HG02763 (cell line): ENCODE data around the gene C17orf100.
A peak's percentile ranks its signal among the peaks of the same experiment; 100 is the strongest.
"Not testable (repeated sequence)": the region's sequence is repeated elsewhere in the genome, so short reads cannot be mapped to it uniquely, and the experiment has no call there.

Experiments
- ATAC-seq: cut with Tn5 transposase; IDR thresholded peaks from one replicate; pipeline ENCODE4 v1.9.1; 2021; ENCODE audit warnings: mild to moderate bottlenecking, moderate library complexity; ENCODE audit not compliant: unreplicated experiment

Gene C17orf100

DNA sequence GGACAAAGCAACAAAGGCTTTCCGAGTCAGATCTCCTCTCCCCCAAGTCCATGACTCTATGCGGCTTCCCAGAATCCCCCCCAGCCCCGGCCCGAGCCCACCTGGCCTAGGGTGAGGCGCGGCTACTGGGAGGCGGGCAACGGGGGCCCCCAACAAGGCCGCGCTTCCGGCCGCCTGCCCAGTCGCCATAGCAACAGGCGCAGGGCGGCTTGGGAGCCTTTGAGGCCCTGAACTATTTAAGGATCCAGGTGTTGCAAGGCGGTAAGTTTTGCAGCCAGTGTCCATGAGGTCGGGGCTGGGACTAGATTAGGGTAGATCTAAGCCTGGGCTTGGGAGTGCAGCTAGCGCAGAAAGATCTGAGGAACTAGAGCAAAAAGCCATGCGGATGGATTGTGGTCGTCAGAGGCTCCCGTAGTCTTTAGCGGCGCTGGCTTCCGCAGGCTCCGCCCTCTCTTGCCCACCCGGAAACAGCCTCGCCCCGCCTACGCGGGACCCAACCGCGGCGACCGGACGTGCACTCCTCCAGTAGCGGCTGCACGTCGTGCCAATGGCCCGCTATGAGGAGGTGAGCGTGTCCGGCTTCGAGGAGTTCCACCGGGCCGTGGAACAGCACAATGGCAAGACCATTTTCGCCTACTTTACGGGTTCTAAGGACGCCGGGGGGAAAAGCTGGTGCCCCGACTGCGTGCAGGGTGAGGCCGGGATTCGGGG, 10.9 kb upstream of the C17orf100 start, which contains the start of the genes KIAA0753 and TXNDC17:
Gene KIAA0753 (minus strand): TSS at position 176 of the 711 bp plus-strand sequence. CDS start 5,608 bp downstream, outside the sequence.
Gene TXNDC17 (plus strand): TSS at position 525 of the 711 bp plus-strand sequence. CDS start 23 bp downstream, at position 548.
- ATAC-seq = peak; percentile 94

DNA sequence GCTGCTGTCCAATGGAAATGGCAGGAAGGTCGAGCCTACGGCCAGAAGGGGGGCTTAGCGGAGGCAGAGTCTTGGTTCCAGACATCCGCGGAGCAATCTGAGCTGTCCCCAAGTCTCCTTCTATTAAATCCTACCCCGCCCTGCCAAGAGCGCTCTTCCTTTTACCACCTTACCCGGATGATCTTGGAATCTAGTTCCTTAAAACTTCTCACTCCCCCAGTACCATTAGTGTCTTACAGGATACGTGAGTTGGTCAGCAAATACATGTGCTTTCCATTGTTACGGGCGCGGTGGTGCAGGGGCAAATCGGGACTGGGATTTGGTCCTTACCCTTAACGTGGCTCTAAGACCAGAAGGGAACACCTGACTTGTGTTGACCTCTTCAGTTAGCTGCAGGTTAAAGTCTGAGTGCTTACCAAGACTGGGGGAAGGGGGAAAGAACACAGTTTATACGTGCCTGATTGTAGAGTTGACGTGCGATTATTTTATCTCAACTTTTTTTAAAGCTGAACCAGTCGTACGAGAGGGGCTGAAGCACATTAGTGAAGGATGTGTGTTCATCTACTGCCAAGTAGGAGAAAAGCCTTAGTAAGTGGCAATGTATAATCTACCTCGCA, 10.2 kb upstream of the C17orf100 start:
- peak; percentile 13 for ATAC-seq

DNA sequence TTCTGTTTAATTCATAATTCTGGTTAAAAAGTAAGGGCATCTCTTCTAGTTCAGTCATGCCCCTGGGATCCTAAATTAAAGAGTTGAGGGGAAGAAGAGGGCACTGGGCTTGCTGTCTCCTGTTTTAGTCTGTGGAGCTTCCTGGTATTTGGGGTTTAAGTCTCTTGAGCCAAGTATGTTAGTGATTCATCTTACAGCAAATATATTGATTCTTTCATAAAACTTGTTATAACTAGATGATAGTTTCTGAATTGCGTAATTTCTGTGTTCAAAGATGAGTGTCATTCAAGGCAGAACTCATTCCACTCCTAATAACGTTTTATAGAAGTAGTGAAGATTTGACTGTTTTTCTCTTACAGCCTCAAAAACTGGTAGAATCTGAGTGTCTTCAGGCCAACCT, 9.0 kb upstream of the C17orf100 start:
- no peak for ATAC-seq

DNA sequence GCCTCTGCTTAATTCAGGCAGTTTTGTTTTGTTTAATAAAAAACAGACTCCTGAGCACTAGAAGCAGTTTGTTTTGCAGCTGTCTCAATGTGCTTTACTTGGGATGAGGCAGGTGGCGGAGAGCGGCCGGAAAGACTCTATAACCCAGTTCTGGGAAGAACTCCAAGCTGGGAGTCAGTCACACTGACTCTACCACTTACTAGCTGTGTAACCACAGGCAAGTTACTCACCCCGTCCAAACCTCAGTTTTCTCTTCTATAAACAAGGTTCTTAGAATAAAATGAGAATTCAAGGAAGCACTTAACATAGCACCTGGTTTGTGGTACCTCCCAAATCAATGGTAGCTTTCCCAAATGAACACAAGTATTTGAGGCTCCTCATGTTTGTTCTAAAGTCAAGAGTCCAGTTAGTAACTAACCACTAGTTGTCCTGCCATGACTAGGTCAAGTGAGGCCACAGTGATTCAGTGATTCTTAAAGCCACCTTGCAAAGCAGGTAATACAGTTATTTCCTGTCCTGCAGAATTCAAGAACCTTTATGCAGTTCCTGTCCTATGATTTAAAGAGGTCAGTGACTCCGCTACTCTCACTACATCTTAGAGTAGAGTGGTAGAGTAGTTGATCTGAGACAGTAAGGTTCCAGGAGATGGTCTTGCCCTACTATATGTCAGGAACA, 8.0 kb upstream of the C17orf100 start:
- ATAC-seq = no peak

DNA sequence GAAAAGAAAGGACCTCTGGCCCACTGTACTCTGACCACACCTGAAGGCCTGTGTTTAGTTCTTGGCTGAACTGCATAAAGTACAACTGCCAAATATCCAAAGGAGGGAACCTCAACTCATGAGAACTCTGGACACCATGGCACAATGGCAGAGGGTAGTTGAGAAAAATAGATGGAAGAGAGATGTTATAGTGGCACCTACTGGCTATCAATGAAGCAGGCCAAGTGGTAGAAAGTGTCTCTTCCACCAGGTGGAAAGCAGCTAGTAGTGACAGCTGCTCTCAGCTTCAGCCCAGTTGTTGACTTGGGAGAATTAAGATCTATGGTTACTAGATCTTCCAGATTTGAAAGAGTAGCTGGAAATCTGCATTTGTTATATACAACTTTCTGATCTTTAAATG, 3.4 kb upstream of the C17orf100 start:
- ATAC-seq = no peak

DNA sequence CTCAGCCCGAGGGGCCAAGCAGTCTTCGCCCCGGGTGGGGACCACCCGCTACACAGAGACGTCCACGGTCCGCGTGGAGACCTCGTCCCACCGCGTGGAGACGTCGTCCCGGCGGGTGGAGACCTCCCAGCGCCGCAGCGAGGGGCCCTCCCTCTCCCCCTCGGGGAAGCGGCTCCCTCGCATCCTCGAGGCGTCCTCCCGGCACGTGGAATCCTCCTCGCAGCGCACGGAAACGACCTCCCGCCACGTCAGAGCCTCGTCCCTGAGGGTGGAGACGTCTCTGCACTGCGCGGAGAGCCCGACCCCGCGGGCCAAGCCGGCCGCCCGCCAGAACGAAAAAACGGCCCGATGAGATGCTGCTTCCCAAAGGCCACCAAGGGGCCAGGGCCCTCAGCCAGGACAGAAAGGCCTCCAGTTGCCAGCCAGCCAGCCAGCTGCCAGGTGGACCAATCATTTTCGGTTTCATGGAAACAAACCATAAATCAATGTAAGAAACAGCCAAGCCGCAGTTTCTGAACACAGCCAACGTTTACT, 424 bp downstream of the C17orf100 start:
- peak; percentile 13 for ATAC-seq

DNA sequence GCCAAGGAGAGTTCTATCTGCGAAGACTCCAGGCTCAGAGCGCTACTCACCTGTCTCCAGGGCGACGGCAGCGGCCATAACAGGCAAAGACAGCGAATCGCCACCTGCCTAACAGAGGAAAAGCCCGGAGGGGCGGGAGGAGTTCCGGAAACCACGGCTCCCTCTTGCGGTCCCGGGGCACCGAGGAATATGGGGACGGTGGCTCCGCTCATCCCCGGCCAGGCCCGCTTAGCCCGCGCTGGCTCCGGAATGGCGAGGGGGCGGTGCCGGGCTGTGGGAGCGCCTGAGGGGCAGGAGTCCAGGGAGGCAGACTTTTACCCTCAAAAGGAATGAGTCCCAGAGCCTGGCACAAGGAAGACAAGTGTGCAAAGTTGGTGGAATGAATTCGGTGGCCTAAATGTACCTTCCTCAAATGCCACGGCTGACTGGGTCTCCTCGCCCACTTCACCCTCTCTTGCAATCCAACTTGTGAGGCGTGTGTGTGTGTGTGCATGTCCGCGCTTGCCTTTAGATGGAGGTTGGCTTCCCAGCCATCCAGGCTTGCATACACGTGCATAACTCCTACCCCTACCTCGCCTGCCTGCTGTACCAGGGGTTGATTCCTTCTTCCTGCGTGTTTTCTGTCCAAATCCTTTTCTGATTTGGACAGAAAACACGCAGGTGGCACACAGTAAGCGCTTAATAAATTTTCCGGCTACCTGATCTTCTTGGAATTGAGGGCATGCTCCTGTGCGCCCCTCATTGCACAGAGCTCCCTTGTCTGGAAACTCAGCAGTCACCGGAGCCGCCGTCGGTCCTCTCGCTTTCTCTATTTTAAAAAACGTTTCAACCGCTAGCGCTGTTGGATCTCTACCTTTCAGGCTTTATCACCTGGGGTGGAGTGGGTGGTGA, 3.5 kb downstream of the C17orf100 start:
- ATAC-seq = no peak

DNA sequence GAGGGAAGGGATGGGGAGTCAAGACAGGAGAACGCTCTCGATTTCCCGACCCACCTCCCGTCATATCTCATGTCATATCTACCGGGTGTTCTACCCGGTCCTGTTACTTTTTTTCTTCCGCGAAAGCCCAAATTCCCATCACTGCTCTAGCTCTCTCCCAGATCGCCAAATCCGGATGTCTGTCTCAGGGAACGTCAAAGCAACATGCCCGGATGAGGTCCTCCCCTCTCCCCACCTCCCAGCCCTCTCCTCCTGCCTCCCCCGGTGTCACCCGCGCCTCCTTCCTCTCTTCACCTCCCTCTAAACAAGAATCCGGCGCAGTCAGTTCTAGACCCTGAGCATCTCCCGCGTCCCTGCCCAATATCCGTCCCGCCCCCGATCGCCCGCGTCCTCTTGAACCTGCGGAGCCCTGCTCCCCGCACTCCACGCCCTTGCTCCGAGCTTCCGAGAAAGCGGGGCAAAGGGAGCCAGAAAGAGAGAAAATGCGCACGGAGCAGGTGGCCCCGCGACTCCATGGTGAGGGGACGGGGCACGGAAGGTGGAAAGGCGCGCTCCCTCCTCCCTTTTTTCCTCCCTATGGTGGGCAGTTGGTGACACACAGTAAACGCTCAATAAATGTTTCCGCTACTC, 4.3 kb downstream of the C17orf100 start:
- not testable (repeated sequence) for ATAC-seq

DNA sequence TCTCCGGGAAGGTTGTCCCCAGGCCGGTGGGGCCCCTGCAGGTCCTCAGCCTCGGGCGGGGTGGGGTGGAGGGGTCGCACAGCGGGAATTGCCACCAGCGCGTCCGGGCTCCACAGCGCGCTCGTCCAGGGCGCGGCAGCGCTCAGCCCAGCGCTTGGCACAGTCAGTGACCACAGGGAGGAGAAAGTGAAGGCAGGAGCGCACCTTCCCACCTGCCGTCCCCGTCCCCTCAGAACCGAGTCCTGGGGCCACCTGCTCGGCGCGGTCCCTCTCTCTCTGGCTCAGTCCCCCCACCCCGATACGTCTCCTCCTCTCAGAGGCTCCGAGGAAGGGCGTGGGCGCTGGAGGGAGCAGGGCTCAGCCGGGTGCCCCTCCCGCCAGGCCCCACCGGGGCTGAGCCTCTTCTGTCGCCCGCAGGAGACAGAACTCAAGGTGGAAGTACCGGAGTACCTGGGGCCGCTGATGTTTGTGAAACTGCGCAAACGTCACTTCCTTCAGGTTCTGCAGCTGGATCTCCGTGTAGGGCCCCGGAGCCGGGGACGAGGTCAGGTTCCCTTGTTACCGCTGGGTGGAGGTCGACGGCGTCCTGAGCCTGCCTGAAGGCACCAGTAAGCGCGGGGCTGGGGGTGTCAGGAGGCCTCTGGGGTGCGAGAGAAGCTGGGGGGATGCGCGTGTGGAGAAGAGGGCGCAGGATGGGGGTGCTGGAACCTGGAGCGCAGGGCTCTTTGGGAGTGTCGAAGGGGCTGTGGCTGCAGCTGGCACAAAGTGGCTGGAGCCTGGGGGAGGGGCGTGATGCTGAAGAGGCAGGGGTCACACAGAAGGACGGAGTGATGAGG, 5.5 kb downstream of the C17orf100 start:
- not testable (repeated sequence) for ATAC-seq

DNA sequence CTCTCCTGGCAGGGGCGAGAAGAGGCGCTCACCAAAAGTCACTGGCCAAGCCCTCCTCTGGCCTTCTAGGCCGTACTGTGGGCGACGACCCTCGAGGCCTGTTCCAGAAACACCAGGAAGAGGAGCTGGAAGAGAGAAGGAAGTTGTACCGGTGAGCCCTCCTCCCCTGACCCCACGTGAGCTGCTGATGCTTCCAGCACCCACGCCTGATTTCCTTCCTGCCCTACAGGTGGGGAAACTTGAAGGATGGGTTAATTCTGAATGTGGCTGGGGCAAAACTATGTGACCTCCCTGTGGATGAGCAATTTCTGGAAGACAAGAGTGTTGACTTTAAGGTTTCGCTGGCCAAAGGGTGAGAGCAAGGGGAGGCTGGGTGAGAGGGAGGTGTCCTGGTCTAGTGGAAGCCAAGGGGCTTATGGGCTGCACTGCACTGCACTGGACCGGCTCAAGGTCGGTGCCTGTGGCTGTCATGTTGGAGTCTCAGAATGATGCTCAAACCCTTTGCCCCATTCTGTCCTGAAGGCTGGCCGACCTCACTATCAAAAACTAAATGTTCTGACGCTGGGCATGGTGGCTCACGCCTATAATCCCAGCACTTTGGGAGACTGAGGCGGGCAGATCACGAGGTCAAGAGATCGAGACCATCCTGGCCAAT, 6.2 kb downstream of the C17orf100 start:
- no peak for ATAC-seq

DNA sequence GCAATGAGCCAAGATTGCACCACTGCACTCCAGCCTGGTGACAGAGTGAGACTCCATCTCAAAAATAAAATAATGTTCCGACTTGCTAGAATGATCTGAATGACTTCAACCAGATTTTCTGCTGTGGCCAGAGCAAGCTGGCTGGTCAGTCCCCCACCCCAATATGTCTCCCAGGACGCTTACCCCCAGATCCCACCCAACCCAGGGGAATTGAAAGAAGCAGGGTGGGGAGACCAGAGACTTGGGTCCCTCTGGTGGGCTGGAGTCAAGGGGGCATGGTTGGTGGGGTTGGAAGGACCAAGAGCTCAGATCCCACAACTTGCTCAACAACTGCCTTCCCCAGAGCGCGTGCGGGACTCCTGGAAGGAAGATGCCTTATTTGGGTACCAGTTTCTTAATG, 6.8 kb downstream of the C17orf100 start:
- not testable (repeated sequence) for ATAC-seq

DNA sequence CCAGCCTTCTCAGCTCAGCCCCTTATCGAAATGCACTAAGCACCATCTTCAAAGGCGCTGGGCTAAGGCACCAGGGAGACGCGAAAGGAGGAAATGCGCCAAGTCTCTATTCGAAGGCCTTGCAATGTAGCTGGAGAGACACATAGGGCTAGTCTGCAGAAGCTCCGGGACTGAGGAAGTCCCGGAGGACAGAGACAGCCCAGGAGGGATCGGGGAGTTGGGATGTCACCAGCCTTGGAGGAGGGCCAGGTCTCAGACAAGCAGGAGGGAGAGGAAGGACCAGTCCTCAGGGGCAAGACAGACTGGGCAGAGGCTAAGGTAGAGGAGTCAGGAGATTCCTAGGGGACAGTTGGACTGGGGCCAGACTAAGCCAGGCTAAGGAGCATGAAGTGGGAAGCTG, 8.5 kb downstream of the C17orf100 start:
- no peak for ATAC-seq

DNA sequence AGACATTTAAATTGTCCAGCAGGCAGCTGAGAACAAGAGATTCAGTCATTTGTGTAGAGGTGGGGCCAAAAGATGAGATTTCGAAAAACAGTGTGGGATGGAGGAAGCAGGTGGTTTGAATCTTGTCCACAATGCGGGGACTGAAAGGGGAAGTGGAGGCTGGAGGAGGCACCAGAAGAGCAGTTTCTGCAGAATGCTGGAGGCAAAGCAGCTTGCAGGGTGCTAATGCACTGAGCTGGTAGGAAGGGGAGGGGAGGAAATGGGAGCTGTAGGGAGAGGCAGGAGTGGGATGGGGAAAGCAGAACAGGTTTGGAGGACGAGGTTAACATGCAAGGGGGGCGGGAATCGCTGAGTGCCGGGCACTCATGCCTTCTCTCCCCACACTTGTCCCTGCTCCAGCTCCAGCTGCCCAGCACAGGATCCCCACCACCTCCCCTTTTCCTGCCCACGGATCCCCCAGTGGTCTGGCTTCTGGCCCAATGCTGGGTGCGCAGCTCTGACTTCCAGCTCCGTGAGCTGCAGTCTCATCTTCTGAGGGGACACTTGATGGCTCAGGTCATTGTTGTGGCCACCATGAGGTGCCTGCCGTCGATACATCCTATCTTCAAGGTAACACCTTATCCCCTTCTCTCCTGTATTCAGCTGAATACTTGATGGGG, 9.4 kb downstream of the C17orf100 start:
- peak; percentile 65 for ATAC-seq

DNA sequence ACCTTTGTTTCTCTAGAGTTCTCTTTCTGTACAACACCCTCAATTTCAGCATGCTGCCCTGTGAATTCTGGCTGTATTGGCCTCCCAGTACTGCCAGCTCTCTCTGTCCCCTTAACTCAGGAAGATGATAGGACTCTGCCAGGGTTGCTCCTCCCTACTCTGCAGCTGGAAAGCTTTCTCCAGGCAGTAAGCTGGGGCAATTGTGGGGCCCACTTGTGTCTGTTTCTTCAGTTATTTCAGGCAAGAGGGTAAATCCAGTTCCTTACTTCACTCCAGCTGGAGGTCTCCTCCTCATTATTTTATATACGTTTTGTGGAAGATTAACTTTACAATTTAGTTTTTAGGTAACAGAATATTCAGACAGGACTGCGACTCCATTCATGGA, 9.9 kb downstream of the C17orf100 start:
- ATAC-seq = no peak

DNA sequence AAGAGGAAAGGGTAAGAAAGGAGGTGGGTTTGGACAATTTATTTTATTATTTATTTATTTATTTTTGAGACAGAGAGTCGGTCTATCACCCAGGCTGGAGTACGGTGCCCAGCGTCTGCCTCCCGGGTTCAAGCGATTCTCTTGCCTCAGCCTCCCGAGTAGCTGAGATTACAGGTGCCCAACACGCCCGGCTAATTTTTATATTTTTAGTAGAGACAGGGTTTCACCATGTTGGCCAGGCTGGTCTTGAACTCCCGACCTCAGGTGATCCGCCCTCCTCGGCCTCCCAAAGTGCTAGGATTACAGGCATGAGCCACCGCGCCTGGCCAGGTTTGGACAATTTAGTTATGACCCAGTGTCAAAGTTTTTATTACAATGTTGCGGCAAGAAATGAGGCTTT, 11.6 kb downstream of the C17orf100 start:
- ATAC-seq = not testable (repeated sequence)

DNA sequence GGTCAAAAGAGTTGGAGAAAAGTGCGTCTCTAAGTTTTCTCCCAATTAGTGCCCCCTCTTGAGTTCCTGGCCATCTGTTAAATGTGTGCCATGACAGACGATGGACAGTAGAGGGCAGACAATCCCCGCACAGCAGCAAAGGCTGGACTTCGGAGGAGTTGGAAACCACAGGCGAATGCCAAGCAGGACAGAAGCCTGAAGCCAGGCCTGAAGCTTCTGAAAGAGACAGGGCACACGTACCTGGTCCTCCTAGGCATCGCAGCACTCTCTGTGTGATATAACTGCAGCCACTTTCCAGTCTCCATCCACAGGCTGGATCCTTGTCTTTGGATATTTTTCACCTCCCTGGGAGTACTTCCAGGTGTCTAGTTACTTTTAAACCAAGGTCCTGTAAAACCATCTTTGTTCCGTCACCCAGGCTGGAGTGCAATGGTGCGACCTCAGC, 14.5 kb downstream of the C17orf100 start:
- no peak for ATAC-seq

DNA sequence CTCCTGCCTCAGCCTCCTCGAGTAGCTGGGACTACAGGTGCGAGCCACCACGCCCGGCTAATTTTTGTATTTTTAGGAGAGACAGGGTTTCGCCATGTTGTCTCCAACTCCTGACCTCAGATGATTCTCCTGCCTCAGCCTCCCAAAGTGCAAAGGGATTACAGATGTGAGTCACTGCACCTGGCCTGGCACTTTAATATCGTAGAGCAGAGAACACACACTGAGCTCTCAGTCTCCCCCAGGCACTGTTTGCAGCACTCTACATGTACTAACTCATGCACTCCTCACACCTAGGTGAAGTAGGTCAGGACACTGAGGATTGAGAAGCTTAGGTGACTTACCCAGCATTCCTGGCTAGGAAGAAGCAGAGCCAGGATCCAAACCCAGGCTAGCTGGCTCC, 15.0 kb downstream of the C17orf100 start:
- ATAC-seq = no peak

DNA sequence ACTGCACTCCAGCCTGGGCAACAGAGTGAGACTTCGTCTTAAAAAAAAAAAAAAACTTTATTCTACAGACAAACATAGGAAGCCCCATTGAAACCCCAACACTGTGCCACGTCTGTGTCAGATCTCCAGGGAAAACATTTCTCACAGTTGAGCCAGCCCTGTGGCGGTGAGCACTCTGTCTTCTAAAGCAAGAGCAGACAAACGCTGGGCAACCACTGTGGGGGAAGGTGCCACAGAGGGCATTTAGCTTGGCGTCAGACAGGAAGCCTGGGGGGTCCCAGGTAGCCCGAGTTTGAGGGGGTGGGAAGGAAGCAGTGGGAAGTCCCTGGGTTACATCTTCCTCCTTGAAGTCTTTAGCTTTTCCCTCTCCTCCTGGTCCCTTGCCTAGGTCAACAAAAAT, 16.0 kb downstream of the C17orf100 start:
- ATAC-seq = no peak
